H9 (cell line): ENCODE data around the gene PHACTR1. TPM values are rescaled to one million over a fixed set of nuclear protein-coding genes. Genes with fewer than 3 reads are reported as not detected.

Experiments used
- DNase-seq: peaks from one replicate; pipeline ENCODE4 v3.0.0-alpha.2; 2017
- H2AFZ ChIP-seq: one replicate; pipeline ENCODE4 v1.6.1; 2013; ENCODE audit warnings: mild to moderate bottlenecking, low read length, control low read depth, moderate library complexity
- H2AK5ac ChIP-seq: 2 replicates; pipeline ENCODE4 v1.6.1; 2013; ENCODE audit warnings: low read length, control low read depth, mixed read lengths; ENCODE audit not compliant: insufficient read length
- H2BK120ac ChIP-seq: one replicate; pipeline ENCODE4 v1.6.1; 2013; ENCODE audit warnings: low read depth, mild to moderate bottlenecking, low read length, control low read depth, inconsistent platforms; ENCODE audit not compliant: poor library complexity, severe bottlenecking
- H2BK12ac ChIP-seq: 2 replicates; pipeline ENCODE4 v1.6.1; 2013; ENCODE audit warnings: low read length, control low read depth, mixed read lengths, low read depth; ENCODE audit not compliant: insufficient read length
- H2BK15ac ChIP-seq: 2 replicates; pipeline ENCODE4 v1.6.1; 2013; ENCODE audit warnings: low read depth, low read length, control low read depth
- H2BK20ac ChIP-seq: one replicate; pipeline ENCODE4 v1.6.1; 2013; ENCODE audit warnings: low read depth, mild to moderate bottlenecking, low read length, control low read depth, inconsistent platforms; ENCODE audit not compliant: poor library complexity, severe bottlenecking
- H2BK5ac ChIP-seq: 2 replicates; pipeline ENCODE4 v1.6.1; 2013; ENCODE audit warnings: low read length, control low read depth, mixed read lengths; ENCODE audit not compliant: insufficient read length
- H3K14ac ChIP-seq: 2 replicates; pipeline ENCODE4 v1.6.1; 2013; ENCODE audit warnings: low read length, control low read depth; ENCODE audit not compliant: insufficient read depth
- H3K18ac ChIP-seq: 2 replicates; pipeline ENCODE4 v1.6.1; 2013; ENCODE audit warnings: low read depth, mild to moderate bottlenecking, mixed read lengths, low read length, control low read depth; ENCODE audit not compliant: insufficient read length
- H3K23ac ChIP-seq: 2 replicates; pipeline ENCODE4 v1.6.1; 2013; ENCODE audit warnings: low read length, control low read depth, mixed read lengths, low read depth; ENCODE audit not compliant: insufficient read length
- H3K23me2 ChIP-seq: 2 replicates; pipeline ENCODE4 v1.6.1; 2013; ENCODE audit warnings: low read depth, mild to moderate bottlenecking, mixed read lengths, low read length, control low read depth; ENCODE audit not compliant: insufficient read length, poor library complexity, severe bottlenecking
- H3K27ac ChIP-seq: 2 replicates; pipeline ENCODE4 v1.5.1; 2013; ENCODE audit warnings: low read length, control low read depth, mixed read lengths, low read depth; ENCODE audit not compliant: insufficient read length
- H3K27me3 ChIP-seq: 2 replicates; pipeline ENCODE4 v1.6.1; 2013; ENCODE audit warnings: low read length, control low read depth, inconsistent platforms; ENCODE audit not compliant: insufficient read depth
- H3K4ac ChIP-seq: 2 replicates; pipeline ENCODE4 v1.6.1; 2013; ENCODE audit warnings: low read depth, mild to moderate bottlenecking, control low read depth, inconsistent platforms, low read length, moderate library complexity
- H3K4me1 ChIP-seq: 2 replicates; pipeline ENCODE4 v1.6.1; 2013; ENCODE audit warnings: low read length, control low read depth, inconsistent platforms; ENCODE audit not compliant: insufficient read depth
- H3K4me2 ChIP-seq: 2 replicates; pipeline ENCODE4 v1.6.1; 2013; ENCODE audit warnings: low read length, control low read depth, mixed read lengths; ENCODE audit not compliant: insufficient read length, insufficient read depth
- H3K56ac ChIP-seq: 2 replicates; pipeline ENCODE4 v1.6.1; 2013; ENCODE audit warnings: low read depth, mild to moderate bottlenecking, mixed read lengths, low read length, control low read depth; ENCODE audit not compliant: insufficient read length
- H3K79me1 ChIP-seq: 2 replicates; pipeline ENCODE4 v1.6.1; 2013; ENCODE audit warnings: low read depth, mild to moderate bottlenecking, moderate library complexity, low read length, control low read depth, inconsistent platforms; ENCODE audit not compliant: insufficient read depth, poor library complexity, severe bottlenecking
- H3K79me2 ChIP-seq: 2 replicates; pipeline ENCODE4 v1.6.1; 2013; ENCODE audit warnings: low read length, control low read depth, inconsistent platforms; ENCODE audit not compliant: insufficient read depth
- H3K9ac ChIP-seq: 2 replicates; pipeline ENCODE4 v1.6.1; 2013; ENCODE audit warnings: low read length, control low read depth, mixed read lengths; ENCODE audit not compliant: insufficient read length; ENCODE audit errors: extremely low read depth
- H3K9me3 ChIP-seq: one replicate; pipeline ENCODE4 v1.6.1; 2013; ENCODE audit warnings: low read depth, low read length, inconsistent platforms; ENCODE audit not compliant: control insufficient read depth
- H3T11ph ChIP-seq: one replicate; pipeline ENCODE4 v1.6.1; 2013; ENCODE audit warnings: mild to moderate bottlenecking, low read length, control low read depth, inconsistent platforms
- H4K20me1 ChIP-seq: one replicate; pipeline ENCODE4 v1.6.1; 2013; ENCODE audit not compliant: control insufficient read depth, insufficient read length, insufficient read depth
- H4K5ac ChIP-seq: 2 replicates; pipeline ENCODE4 v1.6.1; 2013; ENCODE audit warnings: low read depth, mild to moderate bottlenecking, mixed read lengths, low read length, control low read depth; ENCODE audit not compliant: insufficient read length
- H4K8ac ChIP-seq: replicated peaks from 2 replicates; pipeline ENCODE4 v1.6.1; 2013; ENCODE audit warnings: low read length, control low read depth, mixed read lengths, low read depth; ENCODE audit not compliant: insufficient read length
- H4K91ac ChIP-seq: 2 replicates; pipeline ENCODE4 v1.6.1; 2013; ENCODE audit warnings: low read depth, mild to moderate bottlenecking, moderate library complexity, mixed read lengths, low read length, control low read depth; ENCODE audit not compliant: insufficient read length
- H3K27ac Mint-ChIP-seq, 3 experiments: 2 replicates in 2 of 3; 3 replicates in 1 of 3; pipeline ENCODE4 v1.8.0; 2020 to 2021; ENCODE audit warnings: mixed read lengths in 3 of 3, mild to moderate bottlenecking in 1 of 3, moderate library complexity in 1 of 3
- H3K27me3 Mint-ChIP-seq: 2 replicates; pipeline ENCODE4 v1.8.0; 2021; ENCODE audit warnings: low read depth, mild to moderate bottlenecking, moderate library complexity, mixed read lengths
- H3K36me3 Mint-ChIP-seq, 3 experiments: 2 replicates in 2 of 3; 3 replicates in 1 of 3; pipeline ENCODE4 v1.8.0; 2020 to 2021; ENCODE audit warnings: low read depth in 3 of 3, mixed read lengths in 3 of 3; ENCODE audit not compliant: insufficient read depth in 1 of 3
- H3K4me1 Mint-ChIP-seq, 2 experiments: 2 replicates each; pipeline ENCODE4 v1.8.0; 2020; ENCODE audit warnings: mixed read lengths in 2 of 2
- H3K4me3 Mint-ChIP-seq, 2 experiments: 2 replicates in 1 of 2; 3 replicates in 1 of 2; pipeline ENCODE4 v1.8.0; 2020 to 2021; ENCODE audit warnings: mild to moderate bottlenecking in 2 of 2, mixed read lengths in 2 of 2, moderate library complexity in 1 of 2
- H3K9me3 Mint-ChIP-seq, 2 experiments: 2 replicates in 1 of 2; 3 replicates in 1 of 2; pipeline ENCODE4 v1.8.0; 2020; ENCODE audit warnings: mild to moderate bottlenecking in 2 of 2, mixed read lengths in 2 of 2, moderate library complexity in 1 of 2
- WGBS: extraction: QIAGEN DNeasy Blood & Tissue Kit; methylation state at CpG from one replicate; pipeline ENCODE4 v1.1.7; 2013; ENCODE audit warnings: missing lambda C conversion rate, low lambda C conversion rate, mixed read lengths; ENCODE audit not compliant: insufficient read length; ENCODE audit errors: extremely low coverage; 5-methylcytosine and 5-hydroxymethylcytosine counted together
- total RNA-seq: library from RNA; stranded (reverse); gene quantifications from 2 replicates; pipeline ENCODE4 v1.2.1, GENCODE V29; 2021
- TF ChIP-seq, protein P1 (sequence below): fragments of 200-600 bp; sonication (generic); conservative IDR thresholded peaks from 3 replicates; pipeline ENCODE4 v1.8.0; 2021; ENCODE audit warnings: antibody characterized with exemption, mild to moderate bottlenecking

Gene PHACTR1
- total RNA-seq, 1 experiment from 2014 or later, result 15.9 TPM

- Histone ChIP-seq H3K23ac (no peak overlapping the region), H3K79me1 (no peaks in the 10 kb centered on the region), H2BK15ac (no peak overlapping the region), H3K18ac (no peak overlapping the region), H3K23me2 (no peaks in the 10 kb centered on the region), H3K9me3 (no peaks in the 10 kb centered on the region), H3K27ac (no peak overlapping the region), H3K4ac (no peak overlapping the region), H2AK5ac (no peak overlapping the region), H3K4me1 (no peaks in the 10 kb centered on the region), H3K4me2 (no peak overlapping the region), H3T11ph (no peak overlapping the region), H3K56ac (no peak overlapping the region), H4K5ac (no peak overlapping the region), H3K14ac (no peak overlapping the region), H2BK5ac (no peak overlapping the region), H2AFZ (no peak overlapping the region), H3K9ac (no peak overlapping the region), H4K8ac (no peak overlapping the region), H2BK12ac (no peak overlapping the region), H2BK120ac (no peak overlapping the region), H3K27me3 (no peaks in the 10 kb centered on the region), H3K79me2 (no peaks in the 10 kb centered on the region), H4K91ac (no peak overlapping the region), H4K20me1 (no peaks in the 10 kb centered on the region), H2BK20ac (no peak overlapping the region)
- no peaks in the 10 kb centered on the region for H3K27me3 Mint-ChIP-seq
- WGBS, result no CpG with 5 or more reads among the region's 1 CpG
- no peak overlapping the region for H3K4me3 Mint-ChIP-seq
- TF ChIP-seq, protein P1, sequence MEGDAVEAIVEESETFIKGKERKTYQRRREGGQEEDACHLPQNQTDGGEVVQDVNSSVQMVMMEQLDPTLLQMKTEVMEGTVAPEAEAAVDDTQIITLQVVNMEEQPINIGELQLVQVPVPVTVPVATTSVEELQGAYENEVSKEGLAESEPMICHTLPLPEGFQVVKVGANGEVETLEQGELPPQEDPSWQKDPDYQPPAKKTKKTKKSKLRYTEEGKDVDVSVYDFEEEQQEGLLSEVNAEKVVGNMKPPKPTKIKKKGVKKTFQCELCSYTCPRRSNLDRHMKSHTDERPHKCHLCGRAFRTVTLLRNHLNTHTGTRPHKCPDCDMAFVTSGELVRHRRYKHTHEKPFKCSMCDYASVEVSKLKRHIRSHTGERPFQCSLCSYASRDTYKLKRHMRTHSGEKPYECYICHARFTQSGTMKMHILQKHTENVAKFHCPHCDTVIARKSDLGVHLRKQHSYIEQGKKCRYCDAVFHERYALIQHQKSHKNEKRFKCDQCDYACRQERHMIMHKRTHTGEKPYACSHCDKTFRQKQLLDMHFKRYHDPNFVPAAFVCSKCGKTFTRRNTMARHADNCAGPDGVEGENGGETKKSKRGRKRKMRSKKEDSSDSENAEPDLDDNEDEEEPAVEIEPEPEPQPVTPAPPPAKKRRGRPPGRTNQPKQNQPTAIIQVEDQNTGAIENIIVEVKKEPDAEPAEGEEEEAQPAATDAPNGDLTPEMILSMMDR, result no peak
- H3K4me1 Mint-ChIP-seq, result peaks cover 0 to 6% of the 10 kb centered on the region in 2 experiments; a peak in 2 of 4 replicates
- DNase-seq, result no peak
- no peaks in the 10 kb centered on the region; a peak in 2 of 7 replicates for H3K36me3 Mint-ChIP-seq
- no peaks in the 10 kb centered on the region for H3K9me3 Mint-ChIP-seq
- no peak overlapping the region for H3K27ac Mint-ChIP-seq
Measured at GRCh38 chr6:12818324-12818723, 101.8 kb downstream of the PHACTR1 start.
